Endodermal cell (in vitro differentiated cells): ENCODE results near the gene FBXO7. TPM values are rescaled to one million over a fixed set of nuclear protein-coding genes. Genes with fewer than 3 reads are reported as not detected.

Experiments used
- DNase-seq: peaks from one replicate; pipeline ENCODE4 v3.0.0-alpha.2; 2017
- H3K27ac ChIP-seq: 2 replicates; pipeline ENCODE4 v1.5.1; 2013; ENCODE audit warnings: mild to moderate bottlenecking, low read depth, low read length, moderate library complexity
- H3K27me3 ChIP-seq: 2 replicates; pipeline ENCODE4 v1.6.1; 2013; ENCODE audit warnings: mild to moderate bottlenecking, low read length, moderate library complexity; ENCODE audit not compliant: insufficient read depth, control insufficient read depth, poor library complexity, severe bottlenecking
- H3K36me3 ChIP-seq: 2 replicates; pipeline ENCODE4 v1.7.0; 2013; ENCODE audit warnings: mild to moderate bottlenecking, low read length, moderate library complexity; ENCODE audit not compliant: control insufficient read depth, insufficient read depth
- H3K4me1 ChIP-seq: one replicate; pipeline ENCODE4 v1.7.0; 2013; ENCODE audit warnings: low read length; ENCODE audit not compliant: control insufficient read depth, insufficient read depth
- H3K4me3 ChIP-seq: 2 replicates; pipeline ENCODE4 v1.5.1; 2013; ENCODE audit warnings: mild to moderate bottlenecking, low read length, moderate library complexity
- H3K9ac ChIP-seq: 2 replicates; pipeline ENCODE4 v1.6.1; 2013; ENCODE audit warnings: mild to moderate bottlenecking, low read length, moderate library complexity; ENCODE audit not compliant: poor library complexity, severe bottlenecking; ENCODE audit errors: extremely low read depth
- H3K9me3 ChIP-seq: 2 replicates; pipeline ENCODE4 v1.6.1; 2013; ENCODE audit warnings: mild to moderate bottlenecking, low read length, moderate library complexity; ENCODE audit not compliant: control insufficient read depth
- H3K27ac Mint-ChIP-seq: 2 replicates; pipeline ENCODE4 v1.8.0; 2020; ENCODE audit warnings: mixed read lengths
- H3K27me3 Mint-ChIP-seq: 2 replicates; pipeline ENCODE4 v1.8.0; 2021; ENCODE audit warnings: mild to moderate bottlenecking, mixed read lengths; ENCODE audit not compliant: insufficient read depth
- H3K36me3 Mint-ChIP-seq: 2 replicates; pipeline ENCODE4 v1.8.0; 2020; ENCODE audit warnings: low read depth, mixed read lengths
- H3K4me1 Mint-ChIP-seq: 2 replicates; pipeline ENCODE4 v1.8.0; 2020; ENCODE audit warnings: mixed read lengths
- H3K4me3 Mint-ChIP-seq: 2 replicates; pipeline ENCODE4 v1.8.0; 2020; ENCODE audit warnings: mild to moderate bottlenecking, moderate library complexity, mixed read lengths
- H3K9me3 Mint-ChIP-seq: 2 replicates; pipeline ENCODE4 v1.8.0; 2020; ENCODE audit warnings: mild to moderate bottlenecking, mixed read lengths
- CTCF ChIP-seq: fragments of 200-600 bp; sonication (generic); conservative IDR thresholded peaks from 2 replicates; pipeline ENCODE4 v1.5.0; 2021; ENCODE audit warnings: antibody characterized with exemption, mild to moderate bottlenecking
- WGBS, 2 experiments: methylation state at CpG; one replicate each; pipeline versions ENCODE4 v1.1.5 to v1.1.7; 2013; ENCODE audit warnings: missing lambda C conversion rate in 2 of 2, mixed read lengths in 1 of 2; ENCODE audit not compliant: insufficient coverage in 1 of 2, insufficient read length in 1 of 2; 5-methylcytosine and 5-hydroxymethylcytosine counted together
- total RNA-seq, 2 donors: library from RNA; stranded (reverse); fragmentation: NEBNext Ultra II Directional in 1 of 2; extraction: Animal tissue kit (Norgen Biotek cat#: 25700) in 1 of 2; gene quantifications; 2 replicates in 1 of 2; 3 replicates in 1 of 2; pipeline ENCODE4 v1.2.1, GENCODE V29; 2021

FBXO7 gene
- total RNA-seq, 2 donors from 2014 or later, result 84.8 to 120 TPM

- Histone ChIP-seq H3K9me3 (no peaks in the 10 kb centered on the region), H3K36me3 (no peaks in the 10 kb centered on the region), H3K27ac (no peak overlapping the region), H3K4me1 (no peaks in the 10 kb centered on the region), H3K9ac (no peak overlapping the region), H3K27me3 (no peaks in the 10 kb centered on the region), H3K4me3 (no peak overlapping the region)
- H3K4me1 Mint-ChIP-seq, result no peaks in the 10 kb centered on the region
- no peak overlapping the region for H3K4me3 Mint-ChIP-seq
- no peak for DNase-seq
- WGBS, 2 experiments, result 84 to 95% methylated on average over 5 to 13 of the region's 13 CpGs
- no peaks in the 10 kb centered on the region for H3K36me3 Mint-ChIP-seq
- H3K27me3 Mint-ChIP-seq, result no peaks in the 10 kb centered on the region
- no peak overlapping the region for H3K27ac Mint-ChIP-seq
- no peaks in the 10 kb centered on the region for H3K9me3 Mint-ChIP-seq
- no peak for TF ChIP-seq CTCF
Measured at GRCh38 chr22:32541481-32541880, 66.9 kb downstream of the FBXO7 start.

- Histone ChIP-seq H3K9ac (no peak overlapping the region), H3K36me3 (no peaks in the 10 kb centered on the region), H3K27ac (no peak overlapping the region), H3K4me3 (no peak overlapping the region), H3K4me1 (no peaks in the 10 kb centered on the region), H3K27me3 (no peaks in the 10 kb centered on the region), H3K9me3 (no peaks in the 10 kb centered on the region)
- Mint-ChIP-seq H3K4me1 (no peaks in the 10 kb centered on the region), H3K9me3 (no peaks in the 10 kb centered on the region), H3K4me3 (no peak overlapping the region), H3K27me3 (peaks cover 4% of the 10 kb centered on the region), H3K27ac (no peak overlapping the region), H3K36me3 (no peaks in the 10 kb centered on the region)
- no peak for TF ChIP-seq CTCF
- 94 to 98% methylated on average over 4 to 8 of the region's 8 CpGs for WGBS, 2 experiments
- no peak for DNase-seq
Measured at GRCh38 chr22:32542066-32542676, 67.6 kb downstream of the FBXO7 start.

GRCh38 chr22:32542677-32543357 is 68.2 kb downstream of the FBXO7 start:
- WGBS, 2 experiments, result 86 to 90% methylated on average over 15 to 17 of the region's 17 CpGs
- H3K9ac ChIP-seq, result no peak overlapping the region
- H3K27me3 ChIP-seq, result no peaks in the 10 kb centered on the region
- Mint-ChIP-seq H3K9me3 (no peaks in the 10 kb centered on the region), H3K27ac (no peak overlapping the region), H3K4me1 (no peaks in the 10 kb centered on the region), H3K36me3 (no peaks in the 10 kb centered on the region), H3K27me3 (peaks cover 4% of the 10 kb centered on the region), H3K4me3 (no peak overlapping the region)
- no peak for DNase-seq
- no peaks in the 10 kb centered on the region for H3K4me1 ChIP-seq
- H3K36me3 ChIP-seq, result no peaks in the 10 kb centered on the region
- TF ChIP-seq CTCF, result no peak
- H3K9me3 ChIP-seq, result no peaks in the 10 kb centered on the region
- H3K27ac ChIP-seq, result peak overlapping the region; percentile 17
- H3K4me3 ChIP-seq, result no peak overlapping the region
